HepG2 (cell line): Measurements from ENCODE around the gene AAMP. TPM values are rescaled to one million over a fixed set of nuclear protein-coding genes. Genes with fewer than 3 reads are reported as not detected.

Experiments used
- ARNTL ChIP-seq: sonication (generic); formaldehyde crosslinking; IDR thresholded peaks from 2 replicates; pipeline ENCODE4 v1.4.0; 2020; ENCODE audit warnings: mild to moderate bottlenecking, missing genetic modification reagents
- GMEB1 ChIP-seq: sonication (generic); formaldehyde crosslinking; IDR thresholded peaks from 2 replicates; pipeline ENCODE4 v1.5.1; 2020; ENCODE audit warnings: missing genetic modification reagents, mild to moderate bottlenecking, borderline replicate concordance
- MAZ ChIP-seq, 2 experiments: sonication (generic) in 1 of 2; formaldehyde crosslinking in 1 of 2; IDR thresholded peaks; 2 replicates each; pipeline versions ENCODE4 v1.5.0 to v1.6.1; 2012 to 2020; ENCODE audit warnings: low read depth in 2 of 2, mild to moderate bottlenecking in 2 of 2, borderline replicate concordance in 1 of 2, improper control_type of control experiment in 1 of 2, low read length in 1 of 2, missing genetic modification reagents in 1 of 2, moderate library complexity in 1 of 2
- NCOR1 ChIP-seq: fragments of 200-600 bp; sonication (generic); IDR thresholded peaks from 2 replicates; pipeline ENCODE4 v1.7.0; 2017; ENCODE audit warnings: antibody characterized with exemption, low read length, borderline replicate concordance
- NPAS2 ChIP-seq: sonication (generic); formaldehyde crosslinking; IDR thresholded peaks from 2 replicates; pipeline ENCODE4 v1.8.0; 2022; ENCODE audit warnings: mild to moderate bottlenecking, missing genetic modification reagents, borderline replicate concordance
- NR2F1 ChIP-seq, 2 experiments: fragments of 450-650 bp in 1 of 2; formaldehyde crosslinking in 1 of 2; IDR thresholded peaks; 2 replicates each; pipeline versions ENCODE4 v1.5.0 to v1.6.1; 2016 to 2020; ENCODE audit warnings: mild to moderate bottlenecking in 1 of 2, missing compliant biosample characterization in 1 of 2, missing genetic modification reagents in 1 of 2, moderate library complexity in 1 of 2
- PRMT3 ChIP-seq: sonication (generic); formaldehyde crosslinking; IDR thresholded peaks from 2 replicates; pipeline ENCODE4 v1.8.1; 2022; ENCODE audit warnings: low read depth, mild to moderate bottlenecking, moderate library complexity, missing genetic modification reagents, borderline replicate concordance
- RBAK ChIP-seq: sonication (generic); formaldehyde crosslinking; IDR thresholded peaks from 2 replicates; pipeline ENCODE4 v1.5.1; 2020; ENCODE audit warnings: mild to moderate bottlenecking, missing genetic modification reagents
- RELA ChIP-seq: sonication (generic); formaldehyde crosslinking; IDR thresholded peaks from 2 replicates; pipeline ENCODE4 v1.4.0; 2020; ENCODE audit warnings: missing genetic modification reagents
- SMARCC2 ChIP-seq: fragments of 450-650 bp; IDR thresholded peaks from 2 replicates; pipeline ENCODE4 v1.6.1; 2017; ENCODE audit warnings: antibody characterized with exemption, mild to moderate bottlenecking
- TBL1XR1 ChIP-seq: fragments of 150-350 bp; IDR thresholded peaks from 2 replicates; pipeline ENCODE4 v1.6.1; 2014; ENCODE audit warnings: borderline replicate concordance, low read length; ENCODE audit not compliant: partially characterized antibody
- TEAD2 ChIP-seq: sonication (generic); formaldehyde crosslinking; IDR thresholded peaks from 2 replicates; pipeline ENCODE4 v1.9.0; 2021; ENCODE audit warnings: missing genetic modification reagents
- YY1 ChIP-seq: IDR thresholded peaks from 2 replicates; pipeline ENCODE4 v1.6.1; 2011; ENCODE audit warnings: low read length, low read depth, moderate library complexity, mild to moderate bottlenecking; ENCODE audit not compliant: insufficient read depth, insufficient replicate concordance
- ZHX1 ChIP-seq: sonication (generic); formaldehyde crosslinking; IDR thresholded peaks from 2 replicates; pipeline ENCODE4 v1.8.1; 2022; ENCODE audit warnings: low read depth, mild to moderate bottlenecking, missing genetic modification reagents
- ZKSCAN5 ChIP-seq: sonication (generic); formaldehyde crosslinking; IDR thresholded peaks from 2 replicates; pipeline ENCODE4 v1.5.1; 2020; ENCODE audit warnings: mild to moderate bottlenecking, missing genetic modification reagents
- ZNF207 ChIP-seq: fragments of 450-650 bp; IDR thresholded peaks from 2 replicates; pipeline ENCODE4 v1.6.1; 2016; ENCODE audit warnings: antibody characterized with exemption, borderline replicate concordance
- ZNF496 ChIP-seq: sonication (generic); formaldehyde crosslinking; IDR thresholded peaks from 2 replicates; pipeline ENCODE4 v1.8.1; 2023; ENCODE audit warnings: mild to moderate bottlenecking, moderate library complexity, missing genetic modification reagents; ENCODE audit not compliant: insufficient replicate concordance
- ZNF567 ChIP-seq: sonication (generic); formaldehyde crosslinking; IDR thresholded peaks from 2 replicates; pipeline ENCODE4 v1.8.1; 2023; ENCODE audit warnings: mild to moderate bottlenecking, missing genetic modification reagents, borderline replicate concordance
- ZNF709 ChIP-seq: sonication (generic); formaldehyde crosslinking; IDR thresholded peaks from 2 replicates; pipeline ENCODE4 v1.5.0; 2020; ENCODE audit warnings: mild to moderate bottlenecking, missing genetic modification reagents
- ZNF746 ChIP-seq: sonication (generic); formaldehyde crosslinking; IDR thresholded peaks from 2 replicates; pipeline ENCODE4 v1.8.0; 2022; ENCODE audit warnings: mild to moderate bottlenecking, missing genetic modification reagents
- ZNF768 ChIP-seq: sonication (generic); formaldehyde crosslinking; IDR thresholded peaks from 2 replicates; pipeline ENCODE4 v1.4.0; 2020; ENCODE audit warnings: missing genetic modification reagents
- ZSCAN22 ChIP-seq: sonication (generic); formaldehyde crosslinking; IDR thresholded peaks from 2 replicates; pipeline ENCODE4 v1.4.0; 2020; ENCODE audit warnings: mild to moderate bottlenecking, missing genetic modification reagents
- polyA plus RNA-seq, 8 experiments: library from polyadenylated mRNA; depleted of rRNA in 3 of 8; stranded (reverse) in 7 of 8; unstranded in 1 of 8; fragments of >200 nt; fragmentation: Illumina TruSeq in 4 of 8; extraction: Trizol in 4 of 8; gene quantifications; 2 replicates each; pipeline versions ENCODE4 v1.2.1 to v1.2.3, GENCODE V29; 2011 to 2016; ENCODE audit warnings: low read depth in 4 of 8, missing spikeins in 1 of 8, mixed read lengths in 1 of 8; ENCODE audit not compliant: insufficient read depth in 1 of 8
- total RNA-seq, 5 experiments: library from RNA; depleted of rRNA; stranded (reverse); fragments of >200 nt; fragmentation: Illumina TruSeq; extraction: Trizol; gene quantifications; 2 replicates each; pipeline ENCODE4 v1.2.3, GENCODE V29; 2016; ENCODE audit warnings: low read depth in 1 of 5

Gene AAMP
- total and polyA plus RNA-seq, 2 of the 13 experiments (the other 11 are each of a cell fraction or from before 2014, with no cell fraction given) = 110 to 186 TPM

- peak; percentile 98 for TF ChIP-seq YY1
- no peak; the same call in 1 of the 2 replicates for TF ChIP-seq ZSCAN22 (CRISPR knock-in tag)
- TF ChIP-seq ZNF496 (CRISPR knock-in tag) = no peak
- TF ChIP-seq NPAS2 (CRISPR knock-in tag) = no peak
- TF ChIP-seq ZNF746 = no peak; the same call in 1 of the 2 replicates
- peak; percentile 51 for TF ChIP-seq TBL1XR1
- TF ChIP-seq GMEB1 (CRISPR knock-in tag) = peak; percentile 97
- peak; percentile 64; the same call in 1 of the 2 replicates for TF ChIP-seq RELA (CRISPR knock-in tag)
- no peak for TF ChIP-seq ZKSCAN5 (CRISPR knock-in tag)
- TF ChIP-seq PRMT3 (CRISPR knock-in tag) = no peak
- no peak for TF ChIP-seq ZNF207
- TF ChIP-seq ZNF768 (CRISPR knock-in tag) = peak; percentile 75
- 0 out of 2 replicates have a peak, but pooled peaks have one; percentile 50 for TF ChIP-seq ZNF567 (CRISPR knock-in tag)
- peak; percentile 18 for TF ChIP-seq MAZ (IDR thresholded peaks at IDR 0.05; ENCODE audit: borderline replicate concordance, low read depth, low read length)
- peak; percentile 75 for TF ChIP-seq MAZ (CRISPR knock-in tag; IDR thresholded peaks at IDR 0.05; ENCODE audit: low read depth)
- no peak for TF ChIP-seq NR2F1 (CRISPR knock-in tag; IDR thresholded peaks at IDR 0.05)
- TF ChIP-seq NCOR1 = no peak
- TF ChIP-seq SMARCC2 = no peak
- TF ChIP-seq ZHX1 (CRISPR knock-in tag) = no peak; the same call in 1 of the 2 replicates
- TF ChIP-seq ARNTL (CRISPR knock-in tag) = no peak
- TF ChIP-seq ZNF709 (CRISPR knock-in tag) = peak; percentile 91
- TF ChIP-seq RBAK (CRISPR knock-in tag) = no peak
- peak; percentile 40; the same call in 1 of the 2 replicates for TF ChIP-seq TEAD2
Measured at GRCh38 chr2:218269900-218270720, at the start of gene AAMP, which contains the start of gene PNKD (continued).
